HG02840 (cell line): ENCODE measurements around the gene PALM.
A peak's percentile ranks its signal among the peaks of the same experiment; 100 is the strongest.
"Not testable (repeated sequence)": the region's sequence is repeated elsewhere in the genome, so short reads cannot be mapped to it uniquely, and the experiment has no call there.

Experiments
- ATAC-seq: cut with Tn5 transposase; IDR thresholded peaks from one replicate; pipeline ENCODE4 v1.9.1; 2021; ENCODE audit warnings: mild to moderate bottlenecking, moderate library complexity, moderate number of reproducible peaks; ENCODE audit not compliant: unreplicated experiment, low FRiP score

Gene PALM

GRCh38 chr19:678791-679388, 29.8 kb upstream of the PALM start:
- no peak for ATAC-seq

GRCh38 chr19:679418-680286, 29.1 kb upstream of the PALM start:
- peak; percentile 14 for ATAC-seq

GRCh38 chr19:680287-681028, 28.3 kb upstream of the PALM start:
- peak; percentile 59 for ATAC-seq

GRCh38 chr19:681029-682019, 27.4 kb upstream of the PALM start:
- no peak for ATAC-seq

- no peak for ATAC-seq
Measured at GRCh38 chr19:682678-683320, 25.9 kb upstream of the PALM start.

- ATAC-seq = no peak
Measured at GRCh38 chr19:685454-685931, 23.2 kb upstream of the PALM start.

- no peak for ATAC-seq
Measured at GRCh38 chr19:686589-687297, 22.0 kb upstream of the PALM start.

- no peak for ATAC-seq
Measured at GRCh38 chr19:687569-688166, 21.1 kb upstream of the PALM start.

GRCh38 chr19:688214-688613, 20.5 kb upstream of the PALM start:
- ATAC-seq = no peak

GRCh38 chr19:688992-689391, 19.7 kb upstream of the PALM start:
- no peak for ATAC-seq

- no peak for ATAC-seq
Measured at GRCh38 chr19:690203-690602, 18.5 kb upstream of the PALM start.

- ATAC-seq = no peak
Measured at GRCh38 chr19:694481-695351, 14.0 kb upstream of the PALM start.

GRCh38 chr19:695352-695949, 13.3 kb upstream of the PALM start, which contains the start of gene PRSS57:
Gene PRSS57, minus strand, starts transcription at chr19:695452. Its CDS starts 22 bp downstream, at chr19:695430.
- no peak for ATAC-seq

GRCh38 chr19:698529-698928, 10.2 kb upstream of the PALM start:
- not testable (repeated sequence) for ATAC-seq

- ATAC-seq = not testable (repeated sequence)
Measured at GRCh38 chr19:699885-700284, 8.8 kb upstream of the PALM start.

- ATAC-seq = not testable (repeated sequence)
Measured at GRCh38 chr19:702847-703246, 5.9 kb upstream of the PALM start.

GRCh38 chr19:703329-703650, 5.4 kb upstream of the PALM start:
- no peak for ATAC-seq
